GM19351 (cell line): ENCODE data around the gene SLC6A1.

Experiments used
- ATAC-seq: cut with Tn5 transposase; IDR thresholded peaks from one replicate; pipeline ENCODE4 v1.9.1; 2021; ENCODE audit warnings: mild to moderate bottlenecking, moderate library complexity; ENCODE audit not compliant: unreplicated experiment

SLC6A1 gene

GRCh38 chr3:11015369-11015768, 22.8 kb downstream of the SLC6A1 start:
- no peak for ATAC-seq

- no peak for ATAC-seq
Observed at GRCh38 chr3:11016727-11017126, 24.2 kb downstream of the SLC6A1 start.

- ATAC-seq: no peak
Observed at GRCh38 chr3:11019116-11019819, 26.7 kb downstream of the SLC6A1 start.

- no peak for ATAC-seq
Observed at GRCh38 chr3:11020764-11021163, 28.2 kb downstream of the SLC6A1 start.

GRCh38 chr3:11021611-11022011, 29.1 kb downstream of the SLC6A1 start:
- ATAC-seq: no peak

- ATAC-seq: no peak
Observed at GRCh38 chr3:11022115-11022514, 29.6 kb downstream of the SLC6A1 start.

- no peak for ATAC-seq
Observed at GRCh38 chr3:11024181-11024580, 31.6 kb downstream of the SLC6A1 start.

- no peak for ATAC-seq
Observed at GRCh38 chr3:11029948-11030347, 37.4 kb downstream of the SLC6A1 start.

GRCh38 chr3:11033871-11034270, 41.3 kb downstream of the SLC6A1 start:
- no peak for ATAC-seq

GRCh38 chr3:11034309-11034985, 41.9 kb downstream of the SLC6A1 start:
- ATAC-seq: no peak

- no peak for ATAC-seq
Observed at GRCh38 chr3:11035757-11036505, 43.4 kb downstream of the SLC6A1 start.

- ATAC-seq: no peak
Observed at GRCh38 chr3:11037241-11037873, 44.8 kb downstream of the SLC6A1 start.

GRCh38 chr3:11037976-11038375, 45.4 kb downstream of the SLC6A1 start:
- no peak for ATAC-seq

GRCh38 chr3:11045536-11045935, 53.0 kb downstream of the SLC6A1 start:
- no peak for ATAC-seq

- ATAC-seq: no peak
Observed at GRCh38 chr3:11047500-11047899, 55.0 kb downstream of the SLC6A1 start.

GRCh38 chr3:11050666-11051323, 58.2 kb downstream of the SLC6A1 start:
- ATAC-seq: no peak

- ATAC-seq: no peak
Observed at GRCh38 chr3:11053926-11054503, 61.5 kb downstream of the SLC6A1 start.

- no peak for ATAC-seq
Observed at GRCh38 chr3:11054739-11055438, 62.3 kb downstream of the SLC6A1 start.

- no peak for ATAC-seq
Observed at GRCh38 chr3:11055496-11055895, 62.9 kb downstream of the SLC6A1 start.

GRCh38 chr3:11056531-11057050, 64.0 kb downstream of the SLC6A1 start:
- ATAC-seq: no peak
